ENCODE results near the gene EVA1C. TPM values are rescaled to one million over a fixed set of nuclear protein-coding genes. Genes with fewer than 3 reads are reported as not detected.

Gene EVA1C
- polyA plus RNA-seq, 1 donor (not counting 4 experiments of a cell fraction or from before 2014, with no cell fraction given) = 15.3 TPM

- dilution Hi-C loops (cut with MboI; ENCODE audit: extremely low pct_ligation_motif_present, low sequenced_read_pairs) = no loop called here
- Histone ChIP-seq H3K4me3 (ENCODE audit: control insufficient read depth in 2 of 3, extremely low read depth in 1 of 3, insufficient read depth in 2 of 3, low read depth in 1 of 3, low read length in 3 of 3) (no peak overlapping the region), H3K36me3 (ENCODE audit: control insufficient read depth in 2 of 2, extremely low read depth in 1 of 2, insufficient read depth in 2 of 2, low read length in 2 of 2) (peaks cover 46 to 80% of the 10 kb centered on the region in 2 experiments), H3K9me3 (ENCODE audit: control insufficient read depth, low read depth, low read length) (no peaks in the 10 kb centered on the region), H3K79me2 (ENCODE audit: control insufficient read depth, insufficient read depth, low read length) (peaks cover 5% of the 10 kb centered on the region), H3K27ac (ENCODE audit: control insufficient read depth, insufficient read depth, low read length) (no peak overlapping the region), H3K4me2 (ENCODE audit: control insufficient read depth, extremely low read depth, insufficient read depth, low read depth, low read length) (no peak overlapping the region), H2AFZ (ENCODE audit: control insufficient read depth, low read length) (no peak overlapping the region), H4K20me1 (ENCODE audit: control insufficient read depth, extremely low read depth, insufficient read depth, low read length) (no peaks in the 10 kb centered on the region), H3K4me1 (ENCODE audit: control insufficient read depth, extremely low read depth, insufficient read depth, low read length) (peaks cover 19% of the 10 kb centered on the region), H3K27me3 (ENCODE audit: control insufficient read depth, extremely low read depth, insufficient read depth, low read length) (no peaks in the 10 kb centered on the region), H3K9me1 (ENCODE audit: control insufficient read depth, extremely low read depth, insufficient read depth, low read length) (no peaks in the 10 kb centered on the region), H3K9ac (ENCODE audit: control insufficient read depth, extremely low read depth, insufficient read depth, low read length) (no peak overlapping the region)
- FAIRE-seq (no peak), DNase-seq (ENCODE audit: low read depth, low spot score) (no peak)
- TF ChIP-seq CTCF (optimal IDR thresholded peaks at IDR 0.05 in 1 of 3, IDR thresholded peaks at IDR 0.05 in 1 of 3, conservative IDR thresholded peaks at IDR 0.05 in 1 of 3; ENCODE audit: extremely low read depth in 1 of 3, insufficient read depth in 2 of 3, low read length in 3 of 3) (peak in 1 of 3 experiments; percentile 16), EZH2 (IDR thresholded peaks at IDR 0.05; ENCODE audit: low read length) (no peak)
Observed at GRCh38 chr21:32364796-32365195, 47.7 kb upstream of the EVA1C start.

- no peak for TF ChIP-seq CTCF (optimal IDR thresholded peaks at IDR 0.05 in 1 of 3, IDR thresholded peaks at IDR 0.05 in 1 of 3, conservative IDR thresholded peaks at IDR 0.05 in 1 of 3; ENCODE audit: extremely low read depth in 1 of 3, insufficient read depth in 2 of 3, low read length in 3 of 3)
- TF ChIP-seq EZH2 (IDR thresholded peaks at IDR 0.05; ENCODE audit: low read length) = no peak
- Histone ChIP-seq H3K36me3 (ENCODE audit: control insufficient read depth in 2 of 2, extremely low read depth in 1 of 2, insufficient read depth in 2 of 2, low read length in 2 of 2) (peaks cover 44 to 81% of the 10 kb centered on the region in 2 experiments), H3K79me2 (ENCODE audit: control insufficient read depth, insufficient read depth, low read length) (peaks cover 15% of the 10 kb centered on the region), H3K9me3 (ENCODE audit: control insufficient read depth, low read depth, low read length) (no peaks in the 10 kb centered on the region), H3K9me1 (ENCODE audit: control insufficient read depth, extremely low read depth, insufficient read depth, low read length) (no peaks in the 10 kb centered on the region), H3K27ac (ENCODE audit: control insufficient read depth, insufficient read depth, low read length) (no peak overlapping the region), H3K9ac (ENCODE audit: control insufficient read depth, extremely low read depth, insufficient read depth, low read length) (no peak overlapping the region), H3K4me1 (ENCODE audit: control insufficient read depth, extremely low read depth, insufficient read depth, low read length) (peaks cover 9% of the 10 kb centered on the region), H2AFZ (ENCODE audit: control insufficient read depth, low read length) (no peak overlapping the region), H3K27me3 (ENCODE audit: control insufficient read depth, extremely low read depth, insufficient read depth, low read length) (no peaks in the 10 kb centered on the region), H3K4me2 (ENCODE audit: control insufficient read depth, extremely low read depth, insufficient read depth, low read depth, low read length) (no peak overlapping the region), H4K20me1 (ENCODE audit: control insufficient read depth, extremely low read depth, insufficient read depth, low read length) (no peaks in the 10 kb centered on the region), H3K4me3 (ENCODE audit: control insufficient read depth in 2 of 3, extremely low read depth in 1 of 3, insufficient read depth in 2 of 3, low read depth in 1 of 3, low read length in 3 of 3) (no peak overlapping the region)
- no peak for DNase-seq (ENCODE audit: low read depth, low spot score)
- FAIRE-seq = no peak
- dilution Hi-C loops (cut with MboI; ENCODE audit: extremely low pct_ligation_motif_present, low sequenced_read_pairs) = no loop called here
Observed at GRCh38 chr21:32366191-32366590, 46.3 kb upstream of the EVA1C start.

Measured in keratinocyte (primary cell).